ENCODE data around the gene ELFN2. TPM values are rescaled to one million over a fixed set of nuclear protein-coding genes. Genes with fewer than 3 reads are reported as not detected.

ELFN2 gene
- polyA plus RNA-seq, 1 experiment: 2.6 TPM

GRCh38 chr22:37394341-37394740, 32.9 kb downstream of the ELFN2 start:
- no peak for DNase-seq (ENCODE audit: low read depth, low spot score)
- Histone ChIP-seq H3K27ac (ENCODE audit: low read depth, low read length) (no peak overlapping the region), H3K4me3 (ENCODE audit: low read depth, low read length) (no peak overlapping the region), H3K27me3 (ENCODE audit: control insufficient read depth, insufficient read depth, low read length) (peaks cover 11% of the 10 kb centered on the region), H3K9me3 (ENCODE audit: control insufficient read depth, insufficient read depth, low read length) (no peaks in the 10 kb centered on the region)
- no peak for TF ChIP-seq CTCF (IDR thresholded peaks at IDR 0.05; ENCODE audit: low read depth, low read length)
- ChIA-PET POLR2A (no interaction called here), CTCF (interaction anchor here (1.1 kb wide), 1 partner anchor 36 kb away, joined by 3 read pairs; no protein-coding TSS in a partner anchor)

- no peak for TF ChIP-seq CTCF (IDR thresholded peaks at IDR 0.05; ENCODE audit: low read depth, low read length)
- no peak overlapping the region for H3K27ac ChIP-seq (ENCODE audit: low read depth, low read length)
- DNase-seq (ENCODE audit: low read depth, low spot score): no peak
- no peak overlapping the region for H3K4me3 ChIP-seq (ENCODE audit: low read depth, low read length)
- no peaks in the 10 kb centered on the region for H3K9me3 ChIP-seq (ENCODE audit: control insufficient read depth, insufficient read depth, low read length)
- CTCF ChIA-PET: interaction anchor here (1.1 kb wide), 1 partner anchor 36 kb away, joined by 3 read pairs; no protein-coding TSS in a partner anchor
- H3K27me3 ChIP-seq (ENCODE audit: control insufficient read depth, insufficient read depth, low read length): peaks cover 13% of the 10 kb centered on the region
- POLR2A ChIA-PET: no interaction called here
Observed at GRCh38 chr22:37393746-37394145, 33.5 kb downstream of the ELFN2 start.

- DNase-seq (ENCODE audit: low read depth, low spot score): no peak
- Histone ChIP-seq H3K27ac (ENCODE audit: low read depth, low read length) (no peak overlapping the region), H3K9me3 (ENCODE audit: control insufficient read depth, insufficient read depth, low read length) (no peaks in the 10 kb centered on the region), H3K4me3 (ENCODE audit: low read depth, low read length) (no peak overlapping the region), H3K27me3 (ENCODE audit: control insufficient read depth, insufficient read depth, low read length) (peaks cover 9% of the 10 kb centered on the region)
- POLR2A ChIA-PET: no interaction called here
- TF ChIP-seq CTCF (IDR thresholded peaks at IDR 0.05; ENCODE audit: low read depth, low read length): no peak
- CTCF ChIA-PET: no interaction called here
Observed at GRCh38 chr22:37392721-37393328, 34.5 kb downstream of the ELFN2 start.

- no peak for TF ChIP-seq CTCF (IDR thresholded peaks at IDR 0.05; ENCODE audit: low read depth, low read length)
- POLR2A ChIA-PET: no interaction called here
Observed at GRCh38 chr22:37391702-37392101, 35.6 kb downstream of the ELFN2 start.

GRCh38 chr22:37390075-37390474, 37.2 kb downstream of the ELFN2 start:
- no peak overlapping the region for H3K4me3 ChIP-seq (ENCODE audit: low read depth, low read length)
- POLR2A ChIA-PET: no interaction called here
- CTCF ChIA-PET: interaction anchor here (1.4 kb wide), 1 partner anchor 67 kb away, joined by 3 read pairs; no protein-coding TSS in a partner anchor
- H3K27me3 ChIP-seq (ENCODE audit: control insufficient read depth, insufficient read depth, low read length): peaks cover 8% of the 10 kb centered on the region
- H3K27ac ChIP-seq (ENCODE audit: low read depth, low read length): no peak overlapping the region
- H3K9me3 ChIP-seq (ENCODE audit: control insufficient read depth, insufficient read depth, low read length): no peaks in the 10 kb centered on the region
- TF ChIP-seq CTCF (IDR thresholded peaks at IDR 0.05; ENCODE audit: low read depth, low read length): no peak
- DNase-seq (ENCODE audit: low read depth, low spot score): no peak

More at GRCh38 chr22:37391702-37392101, 35.6 kb downstream of the ELFN2 start:
- Histone ChIP-seq H3K9me3 (ENCODE audit: control insufficient read depth, insufficient read depth, low read length) (no peaks in the 10 kb centered on the region), H3K27me3 (ENCODE audit: control insufficient read depth, insufficient read depth, low read length) (peaks cover 10% of the 10 kb centered on the region), H3K27ac (ENCODE audit: low read depth, low read length) (no peak overlapping the region), H3K4me3 (ENCODE audit: low read depth, low read length) (no peak overlapping the region)
- no peak for DNase-seq (ENCODE audit: low read depth, low spot score)
- CTCF ChIA-PET: no interaction called here
